Stimulated activated CD8-positive, alpha-beta memory T cell treated with anti-CD3 and anti-CD28 coated beads, Interleukin-7, amount 100 ng/mL, for 48 hours (primary cell): ENCODE measurements around the gene MMP17.

ENCODE experiments used
- DNase-seq, 2 donors: peaks; one replicate each; pipeline ENCODE4 v3.0.0-alpha.2; 2020; ENCODE audit warnings: low read depth in 1 of 2; ENCODE audit errors: extremely low read depth in 1 of 2

Gene MMP17

DNA sequence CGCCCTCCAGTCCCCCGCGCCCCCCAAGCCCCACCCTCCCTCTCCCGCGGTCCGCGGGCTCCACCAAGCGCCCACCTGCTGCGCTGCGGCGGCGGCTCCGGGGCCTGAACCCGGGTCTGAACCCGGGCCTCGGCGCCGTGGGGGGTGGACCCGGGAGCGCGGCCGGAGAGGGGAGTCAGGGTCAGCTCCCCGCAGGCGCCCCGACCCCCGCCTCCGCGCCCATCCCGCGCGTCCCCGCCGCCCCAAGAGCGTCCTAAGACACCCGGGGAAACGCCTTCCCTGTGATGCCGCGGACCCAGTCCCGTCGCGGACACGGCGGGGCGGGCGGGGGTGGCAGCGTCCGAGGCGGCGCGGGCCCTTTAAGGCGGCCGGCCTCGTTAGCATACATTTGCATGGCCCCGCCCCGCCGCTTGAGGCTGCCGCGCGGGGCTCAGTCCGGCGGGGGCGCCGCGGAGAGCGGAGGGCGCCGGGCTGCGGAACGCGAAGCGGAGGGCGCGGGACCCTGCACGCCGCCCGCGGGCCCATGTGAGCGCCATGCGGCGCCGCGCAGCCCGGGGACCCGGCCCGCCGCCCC, at the start of gene MMP17:
MMP17 (plus strand) TSS at position 433 of the 574 bp plus-strand sequence; CDS start at position 535, 102 bp downstream.
- no peak for DNase-seq

DNA sequence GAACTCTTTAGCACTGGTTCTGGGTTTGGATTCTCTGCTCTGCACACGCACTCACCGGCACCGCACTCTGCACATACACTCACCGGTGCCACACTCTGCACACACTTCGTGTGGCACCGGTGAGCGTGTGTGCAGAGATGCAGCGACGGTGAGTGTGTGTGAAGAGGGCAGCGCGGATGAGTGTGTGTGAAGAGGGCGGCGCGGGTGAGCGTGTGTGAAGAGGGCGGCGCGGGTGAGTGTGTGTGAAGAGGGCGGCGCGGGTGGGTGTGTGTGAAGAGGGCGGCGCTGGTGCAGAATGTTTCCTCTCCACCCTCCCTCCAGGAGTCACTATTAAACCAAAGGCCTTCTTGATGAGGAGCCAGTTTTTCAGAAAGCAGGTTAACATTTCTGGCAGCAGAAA, 49.2 kb upstream of the MMP17 start:
- DNase-seq, result no peak

DNA sequence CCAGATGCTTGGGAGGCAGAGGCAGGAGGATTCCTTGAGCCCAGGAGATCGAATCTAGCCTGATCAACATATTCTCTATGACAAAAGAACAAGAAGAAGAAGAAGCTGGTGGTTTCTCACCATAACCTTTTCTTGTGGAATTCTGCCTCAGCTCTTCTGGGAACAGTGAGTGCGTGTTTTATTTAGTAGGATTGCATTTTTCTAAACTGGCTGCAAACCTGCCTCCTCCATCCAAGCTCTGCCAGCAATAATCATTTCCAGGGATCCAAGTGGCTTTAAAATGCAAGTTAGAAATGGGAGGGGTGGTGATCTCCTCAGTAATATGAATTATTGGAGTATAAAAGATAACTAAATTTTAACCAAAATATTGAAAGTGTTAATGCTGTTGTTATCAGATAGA, 46.1 kb upstream of the MMP17 start:
- DNase-seq, result no peak

DNA sequence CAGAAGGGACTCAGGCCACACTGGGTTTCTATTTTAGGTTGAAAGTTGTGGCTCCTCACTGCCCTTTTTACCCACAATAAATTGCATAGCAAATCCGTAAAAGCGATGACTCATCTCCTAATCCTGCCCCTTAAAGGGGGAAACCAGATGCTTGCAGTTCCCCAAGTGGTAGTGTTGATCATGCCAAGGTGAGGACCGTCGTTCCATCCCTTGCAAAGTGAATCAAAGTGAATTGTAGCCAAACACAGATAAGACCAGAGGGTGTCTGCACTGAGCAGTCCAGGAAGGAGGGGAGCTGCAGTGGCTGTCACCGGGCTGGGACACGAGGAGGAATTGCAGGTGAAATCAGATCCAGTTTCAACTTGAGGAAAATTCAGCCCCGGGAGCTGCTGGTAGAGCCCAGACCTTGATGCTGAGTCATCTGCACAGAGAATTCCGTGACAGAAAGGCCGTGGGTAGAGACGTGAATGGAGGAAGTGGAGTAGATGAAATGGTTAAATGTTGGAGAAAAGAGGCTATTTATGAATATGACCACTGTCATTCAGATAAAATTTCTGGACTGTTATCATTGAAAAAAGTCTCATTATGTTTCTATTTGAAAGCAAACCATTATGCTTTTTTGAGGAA, 44.2 kb upstream of the MMP17 start:
- no peak for DNase-seq

DNA sequence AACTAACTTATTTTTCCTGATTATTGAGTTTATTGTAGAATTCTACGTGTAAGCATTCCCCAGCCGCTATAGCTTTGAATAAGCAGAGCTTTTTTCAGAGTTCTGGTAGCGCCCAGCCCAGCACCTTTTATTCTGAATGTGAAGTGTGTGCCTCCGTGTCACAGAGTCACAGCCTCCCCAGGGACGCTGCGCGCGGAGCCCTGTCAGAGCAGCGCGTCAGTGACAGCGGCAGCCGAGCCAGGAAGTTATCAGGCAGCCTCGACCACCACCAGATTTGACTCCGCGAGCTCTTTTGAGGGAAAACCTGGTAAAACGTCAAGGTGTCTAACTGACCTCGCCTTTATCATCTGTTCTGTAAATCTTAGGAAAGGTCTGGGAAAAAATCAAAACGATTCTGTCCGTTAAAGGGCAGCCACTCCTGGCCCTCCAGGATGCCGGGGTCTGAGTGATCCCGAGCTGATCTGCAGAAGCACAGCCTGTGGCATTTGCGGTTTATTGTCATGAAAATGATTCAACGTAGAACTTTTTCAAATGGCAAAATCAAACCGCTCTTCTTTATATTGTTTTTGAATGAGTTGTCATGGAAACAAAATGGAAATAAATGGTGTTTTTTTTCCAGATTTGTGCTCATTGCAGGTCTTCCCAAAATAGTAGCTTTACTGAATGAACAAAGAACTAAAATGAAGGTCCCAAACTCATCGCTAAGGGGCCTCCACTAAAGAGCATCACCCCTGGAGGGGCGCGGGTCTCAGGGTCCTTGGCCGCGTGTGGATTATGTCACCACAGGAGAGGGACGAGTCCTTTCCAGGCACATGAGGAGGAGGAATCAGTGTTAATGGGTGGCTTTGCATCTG, 43.1 kb upstream of the MMP17 start:
- no peak for DNase-seq

DNA sequence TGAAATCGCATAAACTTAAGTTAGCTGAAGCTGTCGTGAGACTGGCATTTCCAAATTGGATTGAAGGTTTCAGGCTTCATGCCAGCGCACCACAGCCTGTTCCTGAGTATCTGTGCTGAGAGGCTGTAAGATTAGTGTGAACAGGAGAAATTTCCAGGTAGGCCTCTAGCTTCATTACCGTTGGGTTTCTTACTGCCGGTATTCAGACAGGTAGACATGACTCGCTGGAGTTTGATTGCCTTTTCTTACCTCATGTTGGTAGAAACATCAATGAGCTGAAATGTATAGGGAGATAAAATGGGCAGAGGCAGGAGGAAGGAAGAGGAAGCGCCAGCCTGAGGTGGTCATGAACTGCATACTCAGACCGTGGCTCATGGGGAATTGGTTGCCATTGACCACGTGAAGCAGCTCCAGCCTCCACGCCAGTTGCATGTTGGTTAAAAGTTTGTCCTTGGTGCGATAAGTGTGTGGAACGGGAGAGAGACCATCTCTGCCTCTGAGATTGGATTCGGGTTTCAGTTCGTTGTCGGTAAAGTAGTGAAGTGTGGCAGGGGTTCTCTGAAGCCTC, 42.3 kb upstream of the MMP17 start:
- DNase-seq, result no peak

DNA sequence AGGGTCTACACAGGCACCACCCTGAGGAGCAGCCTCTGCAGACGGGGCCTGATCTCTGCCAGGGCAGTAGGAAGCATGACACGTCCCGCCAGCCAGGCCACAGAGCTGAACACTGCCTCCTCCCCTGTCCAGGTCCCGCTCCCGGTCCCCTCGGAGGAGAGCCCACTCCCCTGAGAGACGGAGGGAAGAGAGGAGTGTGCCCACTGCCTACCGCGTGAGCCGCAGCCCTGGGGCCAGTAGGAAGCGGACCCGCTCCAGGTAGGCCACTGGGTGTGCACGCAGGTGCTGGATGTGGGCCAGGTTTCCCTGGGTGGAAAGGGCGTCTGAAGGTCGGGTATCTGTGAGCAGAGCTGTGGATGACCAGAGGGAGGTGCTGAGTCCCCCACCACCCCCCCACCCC, 41.9 kb upstream of the MMP17 start:
- DNase-seq, result no peak

DNA sequence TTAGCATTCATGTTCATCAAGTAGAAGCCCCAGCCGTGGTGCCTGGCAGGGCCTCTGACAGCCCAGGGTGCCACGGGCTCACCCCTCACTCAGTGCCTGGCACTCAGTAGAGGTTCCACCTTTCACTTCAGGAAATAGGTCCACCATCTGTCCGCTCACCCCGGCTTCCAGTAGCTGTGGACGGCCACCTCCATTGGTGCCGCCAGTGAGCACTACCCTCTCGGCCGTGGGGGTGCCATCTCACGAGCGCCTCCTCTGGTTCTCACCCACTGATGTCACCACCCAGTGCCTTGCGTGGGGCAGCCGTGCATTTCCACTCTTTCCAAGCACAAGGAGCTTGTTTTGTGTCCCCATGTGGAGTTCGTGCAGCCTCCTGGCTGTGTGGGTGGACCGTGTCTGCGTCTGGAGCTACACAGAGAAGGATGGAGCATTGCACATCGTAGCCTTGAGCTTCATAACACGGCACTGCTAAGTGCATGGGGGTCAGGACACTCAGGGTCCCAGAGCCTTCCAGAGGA, 41.0 kb upstream of the MMP17 start:
- DNase-seq, result no peak

DNA sequence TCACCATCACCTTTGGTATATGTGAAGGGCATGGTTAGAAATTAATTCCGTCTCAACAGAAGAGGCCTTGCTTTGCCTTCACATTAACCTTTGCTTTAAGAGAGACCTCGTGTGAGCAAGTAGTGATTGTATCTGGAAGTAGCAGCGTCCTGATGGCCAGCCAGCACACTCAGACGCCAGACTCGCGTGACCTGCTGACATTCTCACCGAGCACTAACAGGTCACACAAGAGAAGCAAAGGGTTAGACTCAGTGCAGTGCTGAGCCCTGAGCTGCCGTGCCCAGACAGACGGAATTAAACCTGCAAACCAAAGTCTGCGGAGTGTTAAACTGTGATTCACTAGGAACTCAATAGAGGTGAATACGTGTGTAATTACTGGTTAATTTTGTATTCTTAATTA, 40.1 kb upstream of the MMP17 start:
- DNase-seq, result no peak

DNA sequence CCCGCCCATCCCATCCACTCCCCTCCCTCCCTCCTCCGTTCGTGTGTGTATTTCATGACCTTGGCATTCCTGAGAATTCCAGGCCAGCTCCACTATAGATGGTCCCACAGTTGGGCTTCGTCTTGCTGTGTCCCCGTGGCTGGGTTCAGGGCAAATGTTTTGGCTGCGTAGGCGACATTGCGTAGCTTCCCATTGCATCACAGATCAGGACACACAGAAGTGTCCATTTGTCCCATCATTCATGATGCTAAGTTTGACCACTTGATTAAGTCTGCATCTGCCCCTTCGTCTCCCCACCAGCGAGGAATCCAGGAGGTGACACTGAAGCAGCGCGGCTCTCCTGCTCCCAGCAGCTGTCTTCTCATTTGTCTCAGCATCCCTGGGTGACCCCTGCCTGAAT, 38.6 kb upstream of the MMP17 start:
- no peak for DNase-seq

DNA sequence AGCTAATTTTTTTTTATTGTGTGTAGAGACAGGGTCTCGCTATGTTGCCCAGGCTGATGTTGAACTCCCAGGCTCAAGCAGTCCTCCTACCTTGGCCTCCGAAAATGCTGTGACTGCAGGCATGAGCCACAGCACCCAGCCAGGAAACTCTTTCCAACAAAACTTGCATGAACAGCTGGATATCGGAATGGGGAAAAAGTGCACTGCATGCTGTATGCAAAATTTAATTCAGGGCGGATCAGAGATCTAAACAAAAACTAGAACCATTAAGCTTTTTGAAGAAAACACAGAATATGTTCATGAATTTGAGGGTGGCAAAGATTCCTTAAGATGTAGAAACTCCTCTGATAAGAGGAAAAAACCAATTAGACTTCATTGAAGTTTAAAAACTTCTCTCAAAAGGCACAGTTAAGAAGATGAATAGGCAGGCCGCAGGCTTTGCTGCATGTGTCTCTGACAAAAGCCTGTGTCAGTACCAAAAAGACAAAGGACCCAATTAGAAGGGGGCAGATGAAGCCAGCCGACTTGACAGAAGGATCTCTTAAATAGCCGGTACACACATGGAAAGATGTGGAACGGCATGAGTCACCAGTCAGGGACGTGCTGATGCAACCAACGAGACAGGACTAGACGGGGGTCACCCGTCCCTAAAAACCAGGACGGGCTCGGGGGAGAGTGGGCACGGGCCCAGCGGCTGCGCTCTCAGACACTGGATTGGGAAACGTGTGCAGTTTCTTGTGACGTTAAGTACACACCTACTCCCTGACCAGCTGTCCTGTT, 34.8 kb upstream of the MMP17 start:
- no peak for DNase-seq

DNA sequence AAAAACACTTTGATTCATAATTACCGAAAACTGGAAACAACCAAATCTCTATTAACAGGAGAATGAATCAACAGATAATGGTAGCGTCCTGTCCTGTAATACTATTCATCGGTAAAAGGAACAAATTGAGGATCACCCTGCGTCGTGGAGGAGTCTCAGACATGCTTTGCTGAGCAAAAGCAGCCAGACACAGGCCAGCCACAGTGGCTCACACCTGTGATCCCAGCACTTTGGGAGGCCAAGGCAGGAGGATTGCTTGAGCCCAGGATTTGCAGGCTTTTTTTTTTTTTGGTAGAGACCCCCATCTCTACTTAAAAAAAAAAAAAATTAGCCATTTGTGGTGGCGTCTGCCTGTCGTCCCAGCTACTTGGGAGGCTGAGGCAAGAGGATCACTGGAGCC, 34.1 kb upstream of the MMP17 start:
- DNase-seq, result no peak

DNA sequence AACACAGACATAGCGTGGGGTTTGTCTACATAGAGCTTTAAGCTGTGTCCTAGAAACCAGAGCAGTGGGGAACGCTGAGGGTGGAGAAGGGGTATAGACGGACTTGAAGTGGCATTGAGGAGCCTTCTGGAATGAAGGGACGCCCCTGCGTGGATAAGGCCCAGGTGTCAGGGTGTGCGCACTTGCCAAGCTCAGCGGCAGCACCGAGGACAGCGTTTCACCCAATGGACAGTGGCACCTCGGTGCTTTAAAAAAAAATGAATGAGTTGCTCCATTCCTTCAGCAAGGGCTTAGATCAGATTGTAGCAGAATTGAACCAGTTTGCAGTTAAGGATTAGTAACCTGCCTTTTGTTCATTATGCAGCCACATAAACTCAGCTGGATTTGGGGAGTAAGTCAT, 33.6 kb upstream of the MMP17 start:
- no peak for DNase-seq

DNA sequence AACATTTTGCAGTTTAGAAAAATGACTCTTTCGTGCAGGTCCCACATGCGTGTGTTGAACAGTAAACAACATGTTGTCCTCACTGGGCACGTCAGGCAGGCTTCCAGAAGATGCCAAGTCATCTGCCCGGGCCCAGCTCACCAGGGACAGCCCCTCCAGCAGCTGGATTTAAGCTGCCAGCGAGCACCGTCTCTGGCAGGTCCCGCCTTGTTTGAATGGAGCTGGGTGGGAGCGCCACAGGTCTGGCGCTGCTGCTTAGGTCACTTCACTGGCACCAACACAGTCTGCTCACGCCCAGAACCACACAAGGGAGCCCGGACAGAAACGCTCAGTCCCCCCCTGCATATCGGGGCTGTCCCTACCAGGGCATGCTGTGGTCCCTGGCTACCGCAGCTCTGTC, 33.1 kb upstream of the MMP17 start:
- no peak for DNase-seq

DNA sequence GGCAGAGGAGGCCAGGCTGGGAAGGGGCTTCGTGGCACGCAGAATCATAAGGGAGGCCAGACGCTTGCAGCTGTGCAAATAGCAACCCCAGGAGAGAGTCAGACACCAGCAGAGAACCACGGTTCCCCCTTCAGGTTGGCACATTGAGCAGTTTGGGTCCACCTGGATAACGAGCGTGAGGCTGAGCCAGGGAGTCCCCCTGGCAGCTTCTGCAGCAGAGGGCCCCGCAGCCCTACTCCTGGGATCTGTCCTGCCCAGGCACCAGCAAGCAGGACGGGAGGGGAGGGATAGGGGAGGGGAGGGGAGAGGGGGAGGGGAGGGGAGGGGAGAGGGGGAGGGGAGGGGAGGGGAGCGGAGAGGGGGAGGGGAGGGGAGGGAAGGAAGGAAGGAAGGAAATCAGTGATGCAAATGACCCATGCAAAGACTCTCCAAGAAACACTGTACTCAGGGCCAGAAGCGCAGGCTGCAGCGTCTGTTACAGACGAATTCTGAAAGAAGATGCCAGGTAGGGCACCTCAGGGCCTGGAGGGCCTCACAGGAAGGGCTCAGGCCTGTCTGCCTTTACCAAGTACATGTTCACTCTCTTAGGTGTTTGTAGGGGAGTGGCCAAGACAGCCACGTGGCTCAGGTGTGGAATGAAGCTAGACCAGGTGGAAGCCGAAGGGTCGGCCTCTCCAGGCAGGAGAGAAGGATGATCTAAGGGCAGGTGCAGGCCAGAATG, 32.3 kb upstream of the MMP17 start:
- no peak for DNase-seq

DNA sequence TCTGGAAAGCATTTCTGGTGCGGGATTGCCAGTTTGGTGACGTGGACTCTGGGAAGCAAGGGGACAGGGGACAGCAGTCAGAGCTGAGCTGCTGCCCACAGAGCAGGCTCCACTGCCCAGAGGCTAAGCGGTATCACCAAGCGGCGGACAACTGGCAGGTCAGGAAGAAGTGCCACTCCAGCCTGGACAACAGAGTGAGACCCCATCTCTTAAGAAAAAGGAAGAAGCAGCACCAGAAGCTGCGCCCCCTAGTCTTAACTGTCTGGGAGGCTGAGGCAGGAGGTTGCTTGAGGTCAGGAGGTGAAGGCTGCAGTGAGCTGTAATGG, 31.8 kb upstream of the MMP17 start:
- DNase-seq, result no peak

DNA sequence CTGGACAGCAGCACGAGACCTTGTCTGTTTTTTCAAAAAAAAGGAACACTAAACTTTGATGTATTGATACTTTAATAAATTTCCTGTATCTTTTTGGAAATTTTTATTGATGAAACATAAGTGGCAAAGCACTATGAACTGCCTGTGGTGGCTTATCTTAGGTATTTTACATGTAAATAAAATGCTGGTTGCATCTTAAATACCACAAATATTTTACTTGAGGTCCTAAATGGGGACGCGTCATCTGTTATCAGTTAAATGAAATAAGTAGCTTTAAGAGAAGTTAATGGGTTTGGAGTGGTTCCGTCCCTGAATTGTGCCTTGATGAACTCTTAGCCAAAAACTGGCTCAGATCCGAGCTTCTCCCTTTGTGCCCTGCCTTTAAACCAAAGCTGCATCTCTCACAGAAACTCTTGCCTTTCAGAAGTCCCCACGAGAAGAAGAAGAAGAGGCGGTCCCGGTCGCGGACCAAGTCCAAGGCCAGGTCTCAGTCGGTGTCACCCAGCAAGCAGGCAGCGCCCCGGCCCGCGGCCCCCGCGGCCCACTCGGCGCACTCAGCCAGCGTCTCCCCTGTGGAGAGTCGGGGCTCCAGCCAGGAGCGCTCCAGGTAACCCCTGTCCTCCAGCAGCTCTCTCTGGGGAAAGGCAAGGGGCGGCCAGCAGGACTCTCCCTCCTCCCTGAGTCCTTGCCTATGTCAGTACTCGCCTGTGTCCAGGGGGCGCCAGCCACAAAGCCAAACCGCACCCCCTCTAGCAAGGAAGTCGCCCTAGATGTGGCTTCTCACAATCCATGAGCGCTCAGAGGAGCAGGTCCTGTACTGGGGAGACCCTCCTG, 31.2 kb upstream of the MMP17 start:
- no peak for DNase-seq

DNA sequence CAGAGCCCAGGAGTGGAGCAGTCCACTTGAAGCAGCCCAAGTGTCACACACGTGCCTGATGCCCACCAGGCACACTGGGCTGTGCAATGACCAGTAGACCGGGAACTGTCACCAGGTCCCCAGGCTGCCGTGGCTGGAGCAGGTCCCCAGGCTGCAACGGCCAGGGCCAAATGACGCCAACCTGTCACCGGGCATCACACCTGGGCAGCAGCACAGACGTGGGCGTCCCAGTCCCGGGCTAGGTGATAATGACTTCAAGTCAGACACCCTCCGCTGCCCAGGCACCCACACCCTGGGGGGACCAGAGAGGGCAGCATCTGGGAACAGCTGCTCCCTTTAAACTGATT, 30.6 kb upstream of the MMP17 start:
- DNase-seq, result no peak

DNA sequence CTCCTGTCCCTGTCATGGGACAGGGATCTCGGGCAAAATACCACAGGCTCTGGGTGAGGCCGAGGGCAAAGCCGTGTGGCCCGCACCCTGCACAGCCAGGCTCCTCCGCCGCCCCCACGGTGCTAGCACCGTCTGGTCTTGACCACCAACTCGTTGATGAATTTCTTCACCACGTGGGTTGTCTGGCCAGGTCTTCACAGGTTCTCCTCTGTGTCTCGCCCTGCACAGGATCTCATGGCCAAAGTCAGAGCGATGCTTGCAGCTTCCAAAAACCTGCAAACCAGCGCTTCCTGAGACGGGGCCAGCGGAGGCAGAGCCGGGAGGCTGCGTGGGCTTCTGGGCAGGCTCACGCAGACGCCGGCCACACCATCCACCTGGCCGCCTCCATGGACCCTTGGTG, 29.0 kb upstream of the MMP17 start:
- no peak for DNase-seq
